Measurements from ENCODE around the gene RETREG1.
"Not testable (repeated sequence)": the region's sequence is repeated elsewhere in the genome, so short reads cannot be mapped to it uniquely, and the experiment has no call there.

The RETREG1 gene

DNA sequence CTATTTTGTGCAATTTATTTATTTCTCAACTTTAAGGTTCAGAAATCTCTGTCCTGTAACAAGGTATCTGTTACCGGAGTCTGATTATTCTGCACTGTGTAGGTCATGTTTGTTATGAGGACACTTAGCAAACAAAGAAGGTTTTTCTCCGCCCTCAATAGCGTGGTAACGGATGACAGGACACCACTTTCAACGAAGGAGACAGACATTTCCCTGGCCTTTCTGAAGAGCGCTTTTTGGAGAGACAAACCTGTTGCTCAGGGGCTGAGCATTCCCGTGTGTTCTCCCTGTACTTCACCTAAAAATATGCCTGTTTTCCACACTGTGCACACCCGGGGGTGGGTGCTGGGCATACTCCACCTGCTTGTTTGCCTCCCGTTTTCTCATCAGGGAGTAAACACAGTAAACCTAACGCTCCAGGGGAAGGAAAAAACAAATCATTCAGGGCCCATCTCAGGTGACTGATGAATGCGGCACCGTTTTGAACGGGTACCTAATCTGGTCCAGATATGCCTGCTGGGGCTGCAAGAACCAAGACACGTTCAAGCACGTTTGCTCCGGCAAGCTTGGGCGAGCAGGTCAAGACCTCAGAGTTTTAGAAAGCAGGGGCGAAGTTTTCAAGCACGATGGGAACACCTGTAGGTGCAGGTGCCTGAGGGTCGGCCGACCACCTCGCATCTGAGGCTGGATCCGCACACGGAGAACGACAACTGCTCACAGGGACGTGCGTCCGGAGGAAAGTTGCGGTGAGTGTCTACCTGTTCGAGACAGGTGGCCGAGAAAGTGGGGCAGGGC, 859 bp downstream of the RETREG1 start:
- peak; percentile 17 for DNase-seq

DNA sequence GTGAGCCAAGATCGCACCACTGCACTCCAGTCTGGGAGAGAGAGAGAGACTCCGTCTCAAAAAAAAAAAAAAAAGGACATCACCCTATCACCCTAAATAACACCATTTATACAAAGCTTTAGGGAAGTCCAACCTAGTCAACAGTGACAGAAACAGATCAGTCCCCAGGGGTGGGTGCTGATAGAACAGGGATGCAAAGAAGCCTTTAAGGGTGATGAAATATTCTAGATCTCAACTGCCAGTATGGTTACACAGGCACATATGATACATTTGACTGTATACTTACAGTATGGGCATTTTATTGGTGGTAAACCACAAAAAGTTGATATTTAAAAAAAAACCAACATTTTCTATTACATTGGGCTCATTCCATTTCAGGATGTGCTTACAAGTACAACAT, 4.8 kb downstream of the RETREG1 start:
- DNase-seq, result no peak

DNA sequence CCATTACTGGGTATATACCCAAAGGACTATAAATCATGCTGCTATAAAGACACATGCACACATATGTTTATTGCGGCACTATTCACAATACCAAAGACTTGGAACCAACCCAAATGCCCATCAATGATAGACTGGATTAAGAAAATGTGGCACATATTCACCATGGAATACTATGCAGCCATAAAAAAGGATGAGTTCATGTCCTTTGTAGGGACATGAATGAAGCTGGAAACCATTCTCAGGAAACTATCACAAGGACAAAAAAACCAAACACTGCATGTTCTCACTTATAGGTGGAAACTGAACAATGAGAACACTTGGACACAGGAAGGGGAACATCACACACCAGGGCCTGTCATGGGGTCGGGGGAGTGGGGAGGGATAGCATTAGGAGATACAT, 5.9 kb downstream of the RETREG1 start:
- not testable (repeated sequence) for DNase-seq

DNA sequence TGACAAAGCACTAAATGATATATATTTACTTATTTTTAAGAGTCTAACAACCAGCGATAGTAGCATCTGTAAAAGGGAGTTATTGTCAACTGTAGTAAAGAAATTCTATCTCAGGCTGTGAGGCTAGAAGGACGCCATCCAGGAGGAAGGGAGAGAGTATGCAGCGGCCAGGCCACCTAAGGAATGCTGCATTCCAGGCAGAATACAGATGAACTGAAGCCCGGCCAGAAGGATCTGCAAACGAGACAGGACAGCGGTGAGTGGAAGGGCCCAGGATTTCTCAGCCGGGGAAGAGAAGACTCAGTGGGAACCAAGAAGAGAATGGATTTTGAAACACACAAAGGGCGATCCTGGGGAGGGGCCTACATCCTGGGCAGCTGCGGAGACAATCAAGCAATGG, 7.4 kb downstream of the RETREG1 start:
- no peak for DNase-seq

DNA sequence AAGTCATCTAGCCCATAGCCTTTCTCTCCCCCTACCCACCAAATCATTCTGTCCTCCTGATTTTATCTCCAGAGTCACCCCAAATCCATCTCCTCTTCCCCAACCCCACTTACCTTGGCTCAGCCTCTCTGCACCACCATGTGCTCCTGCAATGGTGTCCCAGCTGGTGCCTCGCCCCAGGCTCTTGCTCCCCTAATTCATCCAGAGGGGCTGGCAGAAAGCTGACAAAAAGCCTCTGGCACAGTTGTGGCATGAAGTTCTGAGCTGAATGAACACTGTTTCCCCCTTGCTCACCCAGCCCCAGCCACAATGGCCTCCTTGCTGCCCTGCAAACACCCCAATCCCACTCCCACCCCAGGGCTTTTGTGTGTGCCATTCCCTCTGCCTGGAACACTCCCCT, 10.2 kb downstream of the RETREG1 start:
- DNase-seq, result no peak

DNA sequence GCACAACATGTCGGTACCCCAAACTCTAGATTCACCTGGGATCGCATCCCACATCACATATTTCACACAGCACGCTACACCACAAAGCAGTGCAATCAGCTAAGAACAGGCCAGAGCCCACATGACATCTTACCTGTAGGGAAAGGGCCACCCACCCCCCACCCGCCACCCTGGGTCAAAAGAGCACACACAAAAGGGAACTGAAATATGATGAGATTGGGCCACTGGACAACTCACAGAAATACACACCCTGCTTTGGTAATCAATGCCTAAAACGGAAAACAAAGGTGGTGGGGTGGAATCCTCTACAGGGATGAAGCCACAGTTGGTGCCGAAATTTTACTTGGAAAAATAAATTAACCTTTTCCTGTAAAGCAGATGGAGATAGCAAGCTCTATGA, 13.1 kb downstream of the RETREG1 start:
- DNase-seq, result no peak

DNA sequence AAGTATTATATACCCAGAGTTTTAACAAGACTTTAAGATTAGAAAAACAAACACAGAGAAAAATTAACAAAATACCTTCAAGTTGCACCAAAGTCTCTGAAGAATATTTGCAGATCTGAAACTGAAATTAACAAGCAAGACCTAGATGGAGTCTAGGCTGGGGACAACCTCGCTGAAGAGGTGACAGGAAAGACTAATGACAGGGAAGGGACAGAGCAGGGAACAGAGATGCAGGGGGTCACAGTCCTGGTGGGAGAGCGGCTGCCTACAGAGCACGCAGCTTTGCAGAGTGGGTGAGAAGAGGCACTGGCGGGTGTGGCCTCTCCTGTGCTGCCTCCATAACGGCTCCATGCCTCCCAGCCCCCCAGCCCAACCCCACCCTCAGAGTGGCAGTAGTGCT, 13.5 kb downstream of the RETREG1 start:
- no peak for DNase-seq

DNA sequence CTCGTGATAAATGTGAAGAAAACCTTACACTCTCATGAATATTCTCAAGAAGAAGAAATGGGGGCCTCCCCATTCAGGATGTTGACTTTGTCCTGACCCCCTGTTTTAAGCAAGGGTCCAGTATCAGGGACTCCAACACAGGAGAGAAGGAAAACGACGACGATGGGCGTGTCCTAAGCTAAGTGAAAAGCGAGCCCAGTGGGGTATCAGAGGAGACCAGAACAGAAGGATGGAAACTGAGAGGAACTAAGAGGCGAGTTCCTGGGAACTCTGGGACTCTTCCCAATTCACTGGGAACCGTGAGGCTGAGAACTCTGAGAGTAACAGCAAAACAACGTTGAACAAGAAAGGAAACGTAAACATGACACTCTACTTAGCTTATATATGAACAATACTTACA, 14.6 kb downstream of the RETREG1 start:
- no peak for DNase-seq

DNA sequence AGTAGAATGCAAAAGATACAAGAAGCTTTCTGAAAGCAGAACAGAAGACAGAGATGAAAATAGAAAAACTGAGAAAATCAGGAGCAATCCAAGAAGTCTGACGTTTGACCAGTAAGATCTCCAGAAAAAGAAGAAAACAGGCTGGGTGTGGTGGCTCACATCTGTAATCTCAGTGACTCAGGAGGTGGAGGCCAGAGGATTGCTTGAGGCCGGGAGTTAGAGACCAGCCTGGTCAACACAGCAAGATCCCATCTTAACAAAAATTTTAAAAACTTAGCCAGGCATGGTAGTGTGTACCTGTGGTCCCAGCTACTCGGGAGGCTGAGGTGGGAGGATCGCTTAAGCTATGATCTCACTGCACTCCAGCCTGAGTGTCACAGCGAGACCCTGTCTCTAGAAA, 15.9 kb downstream of the RETREG1 start:
- no peak for DNase-seq

DNA sequence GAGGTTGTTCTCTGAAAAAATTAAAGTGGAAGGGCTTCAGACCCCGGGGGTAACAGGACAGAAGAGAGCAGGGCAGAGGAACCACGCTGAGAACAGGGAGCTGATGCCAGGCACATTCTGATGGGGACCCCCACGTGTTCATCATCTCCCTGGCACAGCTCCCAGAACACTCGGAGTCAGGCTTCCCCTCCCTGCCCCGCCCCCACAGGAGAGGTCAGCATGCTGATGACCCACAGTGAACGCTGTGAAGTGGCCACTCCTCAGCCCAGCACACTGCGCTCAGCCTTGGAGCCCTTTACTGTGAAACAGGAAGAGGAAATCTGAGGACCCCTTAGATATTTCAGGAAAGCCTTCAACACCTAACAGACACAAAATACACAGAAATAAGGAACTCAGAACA, 16.4 kb downstream of the RETREG1 start:
- no peak for DNase-seq

DNA sequence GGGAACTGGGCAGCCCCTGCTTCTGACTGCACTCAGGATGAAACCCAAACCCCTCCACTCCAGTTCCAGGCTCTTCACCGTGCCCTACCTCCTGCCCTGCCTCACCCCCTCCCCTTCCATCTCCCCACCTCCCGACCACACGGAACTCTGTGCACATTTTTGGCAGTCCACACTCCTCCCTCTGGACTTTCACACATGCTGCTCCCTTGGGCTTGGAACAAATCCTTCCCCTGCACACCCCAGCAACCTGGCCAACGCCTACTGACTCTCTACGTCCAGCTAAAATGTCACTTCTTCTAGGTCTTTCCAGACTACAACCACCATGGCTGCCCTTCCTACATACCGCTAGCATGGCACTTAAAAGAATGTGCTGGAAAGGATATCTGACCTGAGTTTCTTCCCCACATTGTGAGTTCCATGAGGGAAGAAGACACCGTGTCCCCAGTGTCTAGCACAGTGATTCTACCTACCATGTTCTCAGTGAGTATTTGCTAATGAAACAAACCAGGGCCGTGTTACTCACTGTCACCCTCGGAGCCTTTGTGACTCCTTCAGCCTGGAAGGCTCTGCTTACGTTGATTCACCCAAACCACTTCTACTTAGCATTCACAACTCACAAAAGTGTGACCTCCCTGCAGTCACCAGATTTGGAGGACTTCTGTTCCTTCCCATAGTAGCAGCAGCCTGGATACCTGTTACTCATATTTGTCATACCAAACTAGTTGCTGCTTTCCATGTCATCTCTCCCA, 18.7 kb downstream of the RETREG1 start:
- DNase-seq, result no peak

DNA sequence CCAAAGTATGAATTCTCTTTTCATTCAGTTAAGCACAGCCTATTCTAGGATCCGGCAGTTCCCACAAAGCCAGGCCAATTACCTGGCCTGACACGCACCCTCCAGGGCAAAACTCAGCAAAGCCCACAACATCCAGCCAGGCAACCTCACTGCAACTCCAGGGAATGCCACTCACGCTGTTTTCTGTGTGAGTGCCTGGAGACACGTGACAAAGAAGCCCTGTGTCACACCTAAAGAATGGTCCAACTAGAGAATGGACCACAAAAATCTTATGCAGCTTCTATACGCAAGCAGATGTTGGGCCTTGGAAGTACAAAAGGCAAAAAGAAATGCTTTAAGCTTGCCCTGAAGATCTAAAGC, 20.2 kb downstream of the RETREG1 start:
- no peak for DNase-seq

DNA sequence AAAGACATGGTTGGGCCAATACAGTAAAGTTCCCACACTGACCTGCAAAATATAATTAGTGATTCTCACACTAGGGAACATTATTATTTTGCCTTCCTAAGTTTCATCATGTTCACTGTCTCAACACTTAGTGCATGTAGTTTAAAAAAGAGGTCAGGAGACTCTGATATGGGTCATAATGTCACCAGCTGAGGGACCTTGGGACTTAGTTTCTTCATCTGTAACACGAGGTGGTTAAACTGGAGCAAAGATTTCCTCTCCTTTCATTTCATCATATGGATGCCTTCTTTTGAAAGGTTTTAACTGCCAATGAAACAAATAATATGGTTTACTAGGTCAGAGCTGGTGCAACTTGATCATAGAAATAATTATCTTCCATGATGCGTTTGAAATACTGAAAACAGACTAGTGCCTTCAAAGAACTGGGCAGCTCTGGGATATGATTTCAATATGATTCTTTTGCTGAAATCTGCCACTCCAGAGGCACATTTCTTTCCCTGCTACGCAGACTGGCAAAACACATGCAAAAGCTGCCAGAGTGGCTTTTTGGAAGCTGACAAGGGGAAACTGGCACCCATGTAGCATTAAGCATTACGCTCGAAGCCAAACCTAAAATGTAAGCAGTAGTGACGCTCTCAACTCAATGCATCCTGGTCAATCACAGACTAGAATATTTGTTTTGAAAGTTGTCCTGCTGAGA, 20.8 kb downstream of the RETREG1 start:
- DNase-seq, result no peak

DNA sequence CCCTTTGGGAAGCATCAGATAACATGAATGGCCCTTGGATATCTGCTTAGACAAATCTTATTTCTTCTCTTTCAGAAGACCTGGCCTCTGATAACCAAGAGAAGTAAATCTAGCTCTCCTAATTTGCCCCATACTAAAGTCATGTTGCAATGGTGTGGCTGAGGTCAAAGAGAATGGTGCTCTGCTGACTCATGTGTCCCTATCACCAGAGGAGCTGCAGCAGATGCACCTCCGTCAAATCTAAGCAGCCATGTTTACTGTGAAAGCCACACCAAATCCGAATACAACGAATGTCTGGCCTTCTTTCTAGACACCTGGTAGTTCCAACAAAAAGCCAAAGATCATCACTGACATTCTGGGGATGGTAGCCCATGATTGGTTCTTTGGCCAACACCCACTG, 23.2 kb downstream of the RETREG1 start:
- no peak for DNase-seq

DNA sequence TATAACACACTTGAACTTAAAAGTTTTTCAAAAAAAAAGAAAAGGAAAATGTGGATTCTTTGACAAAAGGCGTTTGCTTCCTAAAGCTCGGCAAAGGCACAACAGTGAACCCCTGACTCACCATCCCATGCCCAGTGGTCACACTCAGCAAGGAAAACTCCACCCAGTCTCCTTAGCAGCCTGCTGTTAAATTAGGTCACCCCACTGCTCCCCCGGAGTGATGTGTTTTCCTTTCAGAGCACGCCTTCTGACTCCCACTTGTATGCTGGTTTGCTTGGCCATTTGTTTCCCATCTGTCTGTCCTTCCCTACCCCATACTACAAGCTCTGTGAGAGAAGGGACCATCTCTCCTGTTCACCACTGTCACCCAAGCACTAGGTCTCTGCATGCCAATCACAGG, 23.8 kb downstream of the RETREG1 start:
- DNase-seq, result no peak

DNA sequence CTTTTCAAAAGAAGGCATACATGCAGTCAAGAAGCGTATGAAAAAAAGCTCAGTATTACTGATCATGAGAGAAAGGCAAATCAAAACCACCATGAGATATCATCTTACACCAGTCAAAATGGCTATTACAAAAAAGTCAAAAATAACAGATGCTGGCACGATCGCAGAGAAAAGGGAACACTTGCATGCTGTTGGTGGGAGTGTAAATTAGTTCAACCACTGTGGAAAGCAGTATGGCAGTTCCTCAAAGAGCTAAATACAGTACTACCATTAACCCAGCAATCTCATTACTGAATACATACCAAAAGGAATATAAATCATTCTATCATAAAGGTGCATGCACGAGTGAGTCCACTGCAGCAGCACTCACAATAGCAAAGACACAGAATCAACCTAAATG, 24.5 kb downstream of the RETREG1 start:
- no peak for DNase-seq

DNA sequence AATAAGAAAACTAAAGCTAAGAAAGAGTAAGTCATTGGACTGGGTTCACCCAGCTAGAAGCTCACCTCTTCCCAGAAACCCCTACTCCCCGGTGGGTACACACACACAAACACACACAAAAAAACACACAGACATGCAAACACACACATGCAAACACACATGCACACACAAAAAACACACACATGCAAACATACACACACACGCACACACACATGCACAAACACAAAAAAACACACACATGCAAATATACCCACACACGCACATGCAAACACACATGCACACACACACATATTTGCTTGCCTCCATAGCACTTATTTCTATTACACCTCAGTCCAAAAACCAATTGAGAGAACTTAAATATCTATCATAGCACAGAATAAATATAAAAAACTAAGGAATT, 26.1 kb downstream of the RETREG1 start:
- no peak for DNase-seq

DNA sequence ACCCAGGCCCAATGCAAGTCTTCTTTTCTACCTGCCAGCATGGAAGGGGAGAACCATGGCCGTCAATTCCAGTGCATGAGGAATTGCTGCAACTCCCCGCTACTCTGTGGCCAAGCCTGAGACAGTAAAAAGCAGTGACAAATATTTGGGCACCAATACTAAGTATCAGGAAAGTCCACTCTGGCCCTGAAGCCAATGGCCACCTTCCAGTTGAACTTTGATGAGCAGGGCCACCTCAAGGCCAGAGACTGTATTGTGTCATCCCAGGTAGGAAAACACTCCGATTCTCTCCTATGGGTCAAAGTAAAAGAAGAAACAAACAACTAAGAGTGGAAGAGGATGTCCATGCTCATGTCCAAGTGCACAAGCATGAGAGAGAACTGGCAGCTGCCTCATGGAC, 27.1 kb downstream of the RETREG1 start:
- no peak for DNase-seq

DNA sequence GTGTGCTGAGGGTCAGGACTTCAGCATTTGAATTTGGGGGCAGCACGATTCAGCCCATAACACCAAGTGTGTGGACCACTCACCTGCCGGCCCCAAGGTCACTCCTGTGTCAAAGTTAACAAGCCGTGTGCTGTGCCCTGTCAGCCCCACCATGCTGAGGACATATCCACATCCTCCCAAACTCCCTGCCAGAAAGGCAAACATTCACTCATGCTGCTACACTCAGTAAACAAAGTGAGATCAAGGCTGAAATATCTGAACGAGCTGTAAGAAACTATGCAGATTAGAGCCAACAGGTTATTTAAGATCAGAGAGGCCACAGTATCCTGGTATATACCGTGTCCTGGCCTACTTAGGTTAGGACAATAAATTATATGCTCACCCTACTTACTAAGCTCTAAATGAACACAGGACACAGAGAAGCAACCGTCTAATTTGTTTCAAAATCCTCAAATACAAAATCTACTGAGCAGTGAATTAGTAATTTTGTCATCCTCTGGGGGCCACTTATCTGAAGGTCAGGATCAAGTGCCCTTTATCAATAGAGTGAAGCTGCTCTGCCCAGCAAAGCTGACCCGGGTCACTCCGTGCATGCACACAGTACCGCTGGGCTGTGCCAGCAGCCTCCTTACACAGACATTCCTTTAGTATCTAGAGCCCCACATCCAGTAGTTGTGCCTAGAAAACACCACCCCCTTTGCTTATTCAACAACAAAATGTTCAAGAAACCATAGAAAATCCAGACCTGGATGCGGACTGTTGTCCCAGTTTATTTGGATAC, 28.2 kb downstream of the RETREG1 start:
- no peak for DNase-seq

DNA sequence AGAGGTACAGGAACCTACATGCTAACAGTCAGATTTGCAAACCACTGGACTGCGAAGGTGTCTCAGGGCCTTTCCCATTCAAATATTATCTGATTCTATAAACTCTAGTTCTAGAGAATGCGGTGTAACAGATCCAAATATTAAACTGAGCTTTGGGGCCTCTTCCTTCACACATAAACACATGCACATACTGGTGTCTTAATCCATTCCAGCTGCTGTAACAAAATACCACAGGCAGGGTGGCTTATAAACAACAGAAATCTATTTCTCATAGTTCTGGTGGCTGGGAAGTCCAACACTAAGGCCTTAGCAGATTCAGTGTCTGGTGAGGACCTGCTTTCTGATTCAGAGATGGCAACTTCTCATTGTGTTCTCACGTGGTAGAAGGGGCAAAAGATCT, 30.2 kb downstream of the RETREG1 start:
- DNase-seq, result no peak

DNA sequence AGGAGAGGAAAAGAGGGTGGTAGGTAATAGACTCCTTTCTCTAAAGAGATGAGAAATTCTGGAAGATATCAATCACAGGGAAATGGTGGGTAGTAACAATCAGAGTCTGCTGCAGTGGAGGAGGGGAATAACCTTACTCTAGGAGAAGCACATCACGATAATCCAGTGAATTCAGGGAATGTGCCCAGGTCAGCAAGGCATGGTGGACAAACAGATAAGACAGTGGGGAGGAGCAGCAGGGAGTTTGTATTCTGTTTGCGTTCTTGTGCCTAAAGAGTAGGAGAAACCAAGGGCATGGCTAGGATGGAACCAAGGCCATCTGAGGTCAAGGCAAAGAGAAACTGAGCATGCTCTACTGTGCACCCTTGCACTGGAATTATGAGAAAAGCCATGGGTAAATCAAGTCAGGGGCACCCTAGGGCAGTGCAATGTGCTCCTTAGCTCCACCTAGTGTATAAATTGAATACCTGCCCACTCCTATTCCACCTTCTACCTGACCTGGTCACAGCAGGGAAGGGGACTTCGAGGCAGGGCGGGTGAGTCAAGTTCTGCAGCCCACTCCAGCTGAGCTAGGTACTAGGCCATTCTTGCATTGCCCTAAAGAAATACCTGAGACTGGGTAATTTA, 31.6 kb downstream of the RETREG1 start:
- DNase-seq, result no peak

DNA sequence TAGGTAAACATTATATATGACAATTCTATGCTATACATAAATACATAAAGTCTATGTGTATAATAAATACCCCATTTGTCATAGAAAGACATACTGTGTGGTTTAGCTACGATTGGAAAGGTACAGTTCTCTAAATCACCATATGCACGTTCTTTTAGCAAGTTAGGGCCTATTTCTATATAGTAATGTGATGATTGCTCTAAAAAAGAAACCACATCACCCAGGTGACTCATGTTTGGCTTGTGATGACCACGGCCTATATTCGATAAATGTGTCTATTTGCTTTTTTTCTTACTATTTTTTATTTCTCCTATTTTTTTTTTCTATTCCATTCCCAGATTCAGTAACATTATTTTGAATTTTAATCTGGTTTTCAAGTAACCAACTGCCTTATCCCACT, 34.7 kb downstream of the RETREG1 start:
- no peak for DNase-seq

DNA sequence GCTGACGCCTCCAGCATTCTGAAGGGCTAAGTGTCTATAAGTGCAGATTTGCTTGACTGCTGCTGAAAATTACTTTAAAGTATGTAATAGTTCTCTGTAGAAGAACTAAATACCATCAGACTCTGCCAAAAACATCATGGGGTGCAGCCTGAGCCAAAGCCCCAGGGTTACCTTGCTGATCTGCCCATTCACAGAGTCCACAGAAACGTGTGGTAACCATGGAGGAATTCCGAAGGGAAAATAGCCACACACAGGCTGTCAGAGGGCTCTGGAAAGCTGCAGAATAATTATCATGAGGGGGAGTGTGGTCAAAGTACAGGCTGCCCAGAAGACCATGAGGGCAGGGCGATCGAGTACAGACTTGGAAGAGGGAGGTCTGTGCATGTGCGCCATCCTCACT, 36.4 kb downstream of the RETREG1 start:
- DNase-seq, result no peak
